NCI-H1417 (cell line): ENCODE measurements around the gene RPL18.
"Not testable (repeated sequence)": the region's sequence is repeated elsewhere in the genome, so short reads cannot be mapped to it uniquely, and the experiment has no call there.

Experiments
- DNase-seq, 3 experiments: peaks; one replicate each; lab custom pipeline; 2025; lab: John Stamatoyannopoulos, UW

Gene RPL18

GRCh38 chr19:48618916-48619691, at the start of gene RPL18, which contains the start of gene SPHK2:
Gene RPL18 (minus strand): TSS chr19:48619178. CDS start chr19:48619143, 35 bp downstream.
Gene SPHK2 (plus strand): TSS chr19:48619506. CDS start chr19:48620515, 1,009 bp downstream.
- peak; percentile 97 to 99 (median 99) for DNase-seq

- no peak for DNase-seq
Measured at GRCh38 chr19:48668761-48669160, 49.8 kb upstream of the RPL18 start.

- no peak for DNase-seq
Measured at GRCh38 chr19:48668332-48668731, 49.4 kb upstream of the RPL18 start.

- no peak for DNase-seq
Measured at GRCh38 chr19:48665786-48666185, 46.8 kb upstream of the RPL18 start.

GRCh38 chr19:48664476-48664875, 45.5 kb upstream of the RPL18 start:
- no peak for DNase-seq

- no peak for DNase-seq
Measured at GRCh38 chr19:48663667-48664066, 44.7 kb upstream of the RPL18 start.

GRCh38 chr19:48661711-48662090, 42.7 kb upstream of the RPL18 start:
- no peak for DNase-seq

- peak in 2 of 3 experiments; percentile 52 to 80 for DNase-seq
Measured at GRCh38 chr19:48660852-48661710, 42.1 kb upstream of the RPL18 start.

GRCh38 chr19:48659768-48660167, 40.8 kb upstream of the RPL18 start:
- DNase-seq = no peak

GRCh38 chr19:48658483-48658882, 39.5 kb upstream of the RPL18 start:
- DNase-seq = no peak

GRCh38 chr19:48657828-48658227, 38.9 kb upstream of the RPL18 start:
- not testable (repeated sequence) for DNase-seq

- no peak for DNase-seq
Measured at GRCh38 chr19:48656840-48657474, 38.0 kb upstream of the RPL18 start.

- peak in 1 of 3 experiments; percentile 13 for DNase-seq
Measured at GRCh38 chr19:48654299-48655059, 35.5 kb upstream of the RPL18 start.

- no peak for DNase-seq
Measured at GRCh38 chr19:48651683-48652048, 32.7 kb upstream of the RPL18 start.

GRCh38 chr19:48650974-48651682, 32.1 kb upstream of the RPL18 start:
- DNase-seq = no peak

- DNase-seq = no peak
Measured at GRCh38 chr19:48648134-48648533, 29.2 kb upstream of the RPL18 start.

- DNase-seq = peak in 1 of 3 experiments; percentile 33
Measured at GRCh38 chr19:48646722-48647216, 27.8 kb upstream of the RPL18 start.

GRCh38 chr19:48646001-48646721, 27.2 kb upstream of the RPL18 start, which contains the start of gene CA11:
Gene CA11 (minus strand): TSS chr19:48646187. CDS start chr19:48645632, 555 bp downstream.
- DNase-seq = peak; percentile 93 to 94 (median 93)

GRCh38 chr19:48645620-48646000, 26.6 kb upstream of the RPL18 start:
- peak in 1 of 3 experiments; percentile 56 for DNase-seq
